Astrocyte of the hippocampus (primary cell): ENCODE data around the gene PGBD2.
"Not testable (repeated sequence)": the region's sequence is repeated elsewhere in the genome, so short reads cannot be mapped to it uniquely, and the experiment has no call there.

Experiments used
- DNase-seq: peaks from one replicate; pipeline ENCODE4 v3.0.0; 2011; ENCODE audit warnings: low read depth, low spot score

PGBD2 gene

DNA sequence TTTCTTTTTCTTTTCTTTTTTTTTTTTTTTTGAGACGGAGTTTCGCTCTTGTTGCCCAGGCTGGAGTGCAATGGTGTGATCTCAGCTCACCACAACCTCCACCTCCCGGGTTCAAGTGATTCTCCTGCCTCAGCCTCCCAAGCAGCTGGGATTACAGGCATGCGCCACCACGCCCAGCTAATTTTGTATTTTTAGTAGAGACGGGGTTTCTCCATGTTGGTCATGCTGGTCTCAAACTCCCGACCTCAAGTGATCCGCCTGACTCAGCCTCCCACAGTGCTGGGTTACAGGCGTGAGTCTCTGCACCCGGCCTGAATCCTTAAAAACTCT is 16.2 kb upstream of the PGBD2 start:
- not testable (repeated sequence) for DNase-seq

- DNase-seq, result no peak
These were observed 15.2 kb upstream of the PGBD2 start for GRCh38 chr1:248890549-248891498.

DNA sequence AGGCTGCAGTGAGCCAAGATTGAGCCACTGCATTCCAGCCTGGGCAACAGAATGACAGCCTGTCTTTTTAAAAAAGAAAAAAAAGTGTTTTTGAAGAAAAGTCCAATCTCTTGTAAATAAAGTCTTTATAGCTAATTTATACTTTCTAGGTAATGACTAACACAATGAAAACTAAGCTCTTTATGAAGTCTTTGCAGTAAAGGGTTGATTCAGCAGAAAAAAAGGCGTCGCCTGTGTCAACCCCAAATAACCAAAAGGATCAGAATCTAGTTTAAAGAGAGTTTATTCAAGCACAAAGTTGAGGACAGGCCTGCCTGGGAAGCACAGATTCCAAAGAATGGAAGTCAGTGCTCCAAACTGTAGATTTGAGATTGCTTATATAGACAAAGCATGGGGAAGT is 14.3 kb upstream of the PGBD2 start:
- no peak for DNase-seq

- DNase-seq, result no peak
These were observed 13.4 kb upstream of the PGBD2 start for GRCh38 chr1:248892590-248892989.

- no peak for DNase-seq
These were observed 11.2 kb upstream of the PGBD2 start for GRCh38 chr1:248894837-248895236.

DNA sequence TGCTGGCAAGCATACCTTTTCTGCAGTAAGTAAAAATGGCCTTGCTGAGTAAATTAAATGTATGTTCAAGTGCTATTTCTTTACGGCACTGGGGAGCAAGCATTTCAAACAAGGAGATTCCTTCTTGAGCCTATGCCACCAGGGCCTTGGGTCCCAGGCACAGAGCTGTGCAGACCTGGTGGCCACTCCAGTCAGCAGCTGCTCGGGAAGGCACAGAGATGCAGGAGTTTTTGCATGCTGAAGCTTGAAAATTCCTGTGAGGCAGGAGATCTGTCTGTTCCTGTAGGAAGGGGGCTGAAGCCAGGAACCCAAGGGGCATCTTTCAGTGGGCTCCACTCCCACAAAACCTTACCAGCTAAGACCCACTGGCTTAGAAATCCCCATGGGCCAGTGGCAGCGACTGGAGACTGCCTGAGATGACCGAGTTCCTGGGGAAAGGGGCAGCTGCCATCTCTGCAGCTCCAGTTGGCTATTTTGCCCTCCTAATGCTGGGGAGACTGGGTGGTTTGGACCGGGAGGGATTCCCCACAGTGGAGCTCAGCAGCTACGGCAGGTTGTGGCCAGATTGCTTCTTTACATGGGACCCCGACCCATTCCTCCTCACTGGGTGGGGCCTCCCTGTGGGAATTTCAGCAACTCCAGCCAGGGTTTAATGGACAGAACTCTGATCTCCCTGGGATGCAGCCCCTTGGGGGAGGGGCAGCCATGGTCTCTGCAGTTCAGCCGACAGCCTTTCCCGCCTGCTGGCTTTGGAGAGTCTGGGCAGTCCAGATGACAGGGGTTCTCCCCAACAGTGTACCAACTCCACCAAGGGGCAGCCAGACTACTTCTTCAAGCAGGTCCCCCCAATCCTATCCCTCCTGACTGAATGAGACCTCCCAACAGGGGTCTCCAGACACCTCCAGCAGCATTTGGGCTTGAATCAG is 8.4 kb upstream of the PGBD2 start:
- no peak for DNase-seq

DNA sequence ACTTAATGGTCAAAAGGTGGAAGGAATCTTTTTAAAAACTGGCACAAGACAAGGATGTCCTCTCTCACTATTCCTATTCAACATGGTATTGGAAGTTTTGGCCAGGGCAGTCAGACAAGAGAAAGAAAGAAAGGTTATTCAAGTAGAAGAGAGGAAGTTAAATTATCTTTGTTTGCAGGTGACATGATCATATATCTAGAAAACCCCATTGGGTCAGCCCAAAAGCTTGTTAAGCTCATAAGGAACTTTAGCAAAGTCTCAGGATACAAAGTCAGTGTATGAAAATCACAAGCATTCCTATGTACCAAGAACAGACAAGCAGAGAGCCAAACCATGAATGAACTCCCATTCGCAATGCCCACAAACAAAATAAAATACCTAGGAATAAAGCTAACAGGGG is 5.4 kb upstream of the PGBD2 start:
- no peak for DNase-seq

DNA sequence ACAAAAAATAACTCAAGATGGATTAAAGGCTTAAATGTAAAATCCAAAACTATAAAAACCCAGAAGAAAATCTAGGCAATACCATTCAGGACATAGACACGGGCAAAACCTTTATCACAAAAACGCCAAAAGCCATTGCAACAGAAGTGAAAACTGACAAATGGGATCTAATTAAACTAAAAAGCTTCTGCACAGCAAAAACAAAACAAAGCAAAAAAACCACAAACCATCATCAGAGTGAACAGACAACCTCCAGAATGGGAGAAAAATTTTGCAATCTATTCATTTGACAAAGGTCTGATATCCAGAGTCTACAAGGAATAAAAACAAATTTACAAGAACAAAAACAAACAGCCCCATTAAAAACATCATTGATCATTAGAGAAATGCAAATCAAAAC is 4.5 kb upstream of the PGBD2 start:
- no peak for DNase-seq

- no peak for DNase-seq
These were observed 1.4 kb upstream of the PGBD2 start for GRCh38 chr1:248904437-248905216.

DNA sequence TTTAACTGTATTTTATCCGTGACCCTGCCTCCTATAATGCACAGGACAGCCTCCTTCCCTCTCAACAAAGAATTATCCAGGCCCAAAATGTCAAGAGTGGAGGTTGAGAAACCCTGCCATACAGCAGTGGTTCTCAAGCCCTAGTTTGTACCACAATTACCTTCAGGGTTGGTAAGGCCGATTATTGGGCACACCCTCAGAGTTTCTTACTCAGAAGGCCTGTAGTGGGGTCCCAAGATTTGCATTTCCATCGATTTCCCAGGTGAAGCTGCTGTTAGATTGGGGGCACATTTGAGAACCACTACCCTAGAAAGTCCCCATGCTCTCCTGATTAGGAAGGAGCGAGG is 400 bp upstream of the PGBD2 start:
- no peak for DNase-seq

DNA sequence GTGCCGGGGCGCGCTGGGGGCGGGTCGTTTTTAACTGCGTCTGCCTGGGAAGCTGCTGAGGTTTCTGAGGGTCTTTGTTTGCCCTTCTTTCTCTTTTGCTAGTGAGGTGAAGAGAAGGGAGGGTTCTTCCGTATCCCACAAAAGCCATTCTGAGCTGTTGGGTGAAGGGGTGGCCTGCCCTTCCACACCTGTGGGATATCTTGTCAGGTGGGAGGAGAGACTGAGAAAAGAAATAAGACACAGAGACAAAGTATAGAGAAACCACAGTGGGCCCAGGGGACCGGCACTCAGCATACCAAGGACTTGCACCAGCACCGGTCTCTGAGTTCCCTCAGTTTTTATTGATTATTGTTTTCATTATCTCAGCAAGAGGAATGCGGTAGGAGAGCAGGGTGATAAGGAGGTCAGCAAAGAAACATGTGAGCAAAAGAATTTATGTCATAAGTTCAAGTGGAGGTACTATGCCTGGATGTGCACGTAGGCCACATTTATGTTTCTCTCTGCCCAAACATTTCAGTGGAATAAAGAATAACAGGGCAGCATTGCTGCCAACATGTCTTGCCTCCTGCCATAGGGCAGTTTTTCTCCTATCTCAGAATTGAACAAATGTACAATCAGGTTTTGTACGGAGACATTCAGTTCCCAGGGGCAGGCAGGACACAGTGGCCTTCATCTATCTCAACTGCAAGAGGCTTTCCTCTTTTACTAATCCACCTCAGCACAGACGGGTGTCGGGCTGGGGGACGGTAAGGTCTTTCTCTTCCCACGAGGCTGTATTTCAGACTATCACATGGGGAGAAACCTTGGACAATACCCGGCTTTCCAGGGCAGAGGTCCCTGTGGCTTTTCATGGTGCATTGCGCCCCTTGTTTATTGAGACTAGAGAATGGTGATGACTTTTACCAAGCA is 972 bp downstream of the PGBD2 start:
- DNase-seq, result no peak

GRCh38 chr1:248910761-248911160 is 4.7 kb downstream of the PGBD2 start:
- no peak for DNase-seq

DNA sequence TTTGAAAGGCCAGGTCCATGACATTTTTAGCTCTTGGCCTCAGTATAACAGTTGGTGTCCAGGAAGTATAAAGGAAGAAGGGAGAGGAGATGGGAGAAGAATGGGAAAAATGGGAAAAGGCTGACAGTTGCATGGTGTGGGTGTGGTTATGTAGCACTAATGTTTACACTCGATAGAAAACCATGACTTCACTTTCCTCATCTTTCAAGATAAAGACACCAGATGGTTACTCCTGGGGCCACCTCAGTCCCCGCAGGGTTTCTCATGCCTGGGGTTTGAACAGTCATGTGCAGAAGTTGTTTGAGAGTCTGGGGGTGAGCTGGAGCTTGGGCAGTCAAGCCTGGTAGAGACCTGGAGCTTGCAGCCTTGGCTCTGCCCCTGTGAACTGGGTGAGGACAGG is 7.9 kb downstream of the PGBD2 start:
- no peak for DNase-seq

DNA sequence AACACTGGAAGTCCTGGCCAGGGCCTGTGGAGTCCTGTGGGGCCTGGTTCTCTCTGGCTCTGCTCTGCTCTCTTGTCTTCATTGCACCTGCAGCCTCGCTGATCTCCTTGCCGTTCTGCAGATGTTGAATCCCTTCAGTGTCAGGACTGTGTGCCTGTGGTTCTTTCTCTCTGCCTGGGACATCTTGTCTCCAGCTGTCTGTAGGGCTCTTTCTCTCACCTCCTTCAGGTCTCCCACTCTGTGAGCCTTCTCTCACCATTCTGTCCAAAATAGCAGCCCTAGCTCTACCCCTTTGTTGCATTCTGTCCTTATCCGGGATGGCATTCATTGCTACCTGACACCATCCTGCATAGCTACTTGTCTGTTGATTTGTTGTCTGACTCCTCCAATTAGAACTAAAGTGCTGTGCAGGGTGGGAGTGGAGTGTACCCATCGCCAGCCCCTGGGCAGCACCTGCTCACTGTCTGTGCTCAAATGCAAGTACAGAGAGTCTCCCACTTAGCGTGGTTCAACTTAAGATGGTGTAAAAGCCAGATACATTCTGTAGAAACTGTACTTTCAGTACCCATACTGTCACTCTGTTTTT is 8.9 kb downstream of the PGBD2 start:
- DNase-seq, result no peak

GRCh38 chr1:248918131-248918530 is 12.1 kb downstream of the PGBD2 start:
- peak; percentile 11 for DNase-seq

DNA sequence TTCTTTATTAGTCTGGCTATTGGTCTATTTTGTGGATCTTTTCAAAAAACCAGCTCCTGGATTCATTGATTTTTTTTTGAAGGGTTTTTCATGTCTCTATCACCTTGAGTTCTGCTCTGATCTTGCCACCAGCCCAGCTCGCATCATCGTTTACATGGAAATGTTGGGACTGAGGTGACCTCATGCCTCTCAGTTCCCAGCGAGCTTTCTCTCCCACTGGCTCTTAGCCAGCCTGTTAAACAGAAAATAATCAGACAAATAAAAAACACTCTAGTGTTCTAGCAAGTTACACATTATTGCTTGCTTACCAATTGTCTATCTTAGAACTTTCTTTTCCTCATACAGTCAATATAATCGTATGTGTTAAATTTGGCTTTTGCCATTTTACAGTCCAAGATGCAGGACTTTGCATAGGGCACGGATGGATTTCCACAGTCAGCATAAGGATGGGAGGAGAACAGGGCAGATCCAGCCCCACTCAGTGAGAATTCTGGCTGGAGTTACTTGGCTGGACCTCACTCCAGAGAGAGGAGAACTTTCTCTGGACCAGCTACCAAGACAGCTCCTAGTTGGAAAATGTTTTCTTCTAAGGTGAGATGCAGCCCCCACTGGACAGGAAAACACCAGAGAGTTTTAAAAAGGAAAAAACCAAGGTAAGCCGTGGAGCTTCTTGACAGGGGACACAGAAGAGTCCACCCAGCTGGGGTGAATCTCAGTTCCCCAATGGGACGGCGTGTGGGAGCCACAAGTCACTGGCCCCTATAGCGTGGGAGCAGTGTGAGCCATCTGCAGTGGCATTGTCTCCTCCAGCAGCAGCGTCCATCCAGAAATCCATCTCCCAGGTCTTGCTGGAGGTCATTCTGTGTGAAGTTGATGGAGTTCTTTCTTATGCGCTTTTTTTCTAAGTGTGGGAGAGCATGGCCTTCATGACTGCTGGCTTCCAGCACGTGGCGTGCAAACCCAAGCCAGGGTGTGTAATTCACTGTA is 17.6 kb downstream of the PGBD2 start:
- peak; percentile 16 for DNase-seq

GRCh38 chr1:248924696-248925532 is 18.9 kb downstream of the PGBD2 start:
- peak; percentile 55 for DNase-seq

DNA sequence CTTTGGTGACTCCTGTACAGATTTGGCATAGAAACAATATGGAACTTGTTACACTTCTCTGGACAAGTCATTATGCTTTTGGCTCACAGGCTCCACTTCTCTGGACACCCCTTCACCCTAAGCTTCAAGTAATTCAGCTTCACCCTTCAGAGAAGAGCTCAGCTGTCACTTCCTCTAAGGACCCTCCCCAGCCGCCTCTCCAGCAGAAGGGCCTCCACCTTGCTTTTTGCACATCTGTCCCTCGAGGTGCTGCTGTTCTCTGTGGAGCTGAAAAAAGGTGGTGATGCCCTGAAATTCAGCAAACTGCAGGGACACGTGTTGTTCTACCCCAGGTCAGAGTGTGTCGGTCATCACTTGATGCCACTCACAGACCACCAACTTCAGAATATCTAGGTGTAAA is 19.8 kb downstream of the PGBD2 start:
- not testable (repeated sequence) for DNase-seq
